Measurements from ENCODE around the gene SLC6A1.

DNA sequence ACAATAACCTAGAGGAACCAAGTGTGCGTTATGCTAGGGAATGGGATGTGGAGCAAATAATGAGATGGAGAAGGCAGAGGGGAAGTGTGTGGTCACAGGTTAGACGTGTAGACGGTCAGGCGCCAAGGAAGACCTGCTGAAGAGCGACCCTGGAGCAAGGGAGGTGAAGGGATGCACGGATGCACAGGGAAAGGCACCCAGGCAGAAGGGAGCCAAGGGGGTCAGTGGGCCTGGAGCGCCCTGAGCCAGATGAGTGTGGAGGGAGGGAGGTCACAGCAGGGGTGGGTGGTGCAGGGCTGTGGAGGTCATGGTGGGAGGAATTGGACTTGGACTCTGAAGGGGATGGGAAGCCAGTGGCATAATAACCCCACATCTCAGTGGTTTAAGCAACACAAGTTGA is 70.2 kb downstream of the SLC6A1 start:
- TF ChIP-seq, protein P1, sequence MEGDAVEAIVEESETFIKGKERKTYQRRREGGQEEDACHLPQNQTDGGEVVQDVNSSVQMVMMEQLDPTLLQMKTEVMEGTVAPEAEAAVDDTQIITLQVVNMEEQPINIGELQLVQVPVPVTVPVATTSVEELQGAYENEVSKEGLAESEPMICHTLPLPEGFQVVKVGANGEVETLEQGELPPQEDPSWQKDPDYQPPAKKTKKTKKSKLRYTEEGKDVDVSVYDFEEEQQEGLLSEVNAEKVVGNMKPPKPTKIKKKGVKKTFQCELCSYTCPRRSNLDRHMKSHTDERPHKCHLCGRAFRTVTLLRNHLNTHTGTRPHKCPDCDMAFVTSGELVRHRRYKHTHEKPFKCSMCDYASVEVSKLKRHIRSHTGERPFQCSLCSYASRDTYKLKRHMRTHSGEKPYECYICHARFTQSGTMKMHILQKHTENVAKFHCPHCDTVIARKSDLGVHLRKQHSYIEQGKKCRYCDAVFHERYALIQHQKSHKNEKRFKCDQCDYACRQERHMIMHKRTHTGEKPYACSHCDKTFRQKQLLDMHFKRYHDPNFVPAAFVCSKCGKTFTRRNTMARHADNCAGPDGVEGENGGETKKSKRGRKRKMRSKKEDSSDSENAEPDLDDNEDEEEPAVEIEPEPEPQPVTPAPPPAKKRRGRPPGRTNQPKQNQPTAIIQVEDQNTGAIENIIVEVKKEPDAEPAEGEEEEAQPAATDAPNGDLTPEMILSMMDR (IDR thresholded peaks at IDR 0.05): no peak
- TF ChIP-seq POLR2A (IDR thresholded peaks at IDR 0.05): no peak
